Measurements from ENCODE around the gene LIMS3. TPM values are rescaled to one million over a fixed set of nuclear protein-coding genes. Genes with fewer than 3 reads are reported as not detected.
"Not testable (repeated sequence)": the region's sequence is repeated elsewhere in the genome, so short reads cannot be mapped to it uniquely, and the experiment has no call there.

LIMS3 gene
- total RNA-seq, 2 experiments from 2014 or later, result 0.88 to 0.91 TPM

DNA sequence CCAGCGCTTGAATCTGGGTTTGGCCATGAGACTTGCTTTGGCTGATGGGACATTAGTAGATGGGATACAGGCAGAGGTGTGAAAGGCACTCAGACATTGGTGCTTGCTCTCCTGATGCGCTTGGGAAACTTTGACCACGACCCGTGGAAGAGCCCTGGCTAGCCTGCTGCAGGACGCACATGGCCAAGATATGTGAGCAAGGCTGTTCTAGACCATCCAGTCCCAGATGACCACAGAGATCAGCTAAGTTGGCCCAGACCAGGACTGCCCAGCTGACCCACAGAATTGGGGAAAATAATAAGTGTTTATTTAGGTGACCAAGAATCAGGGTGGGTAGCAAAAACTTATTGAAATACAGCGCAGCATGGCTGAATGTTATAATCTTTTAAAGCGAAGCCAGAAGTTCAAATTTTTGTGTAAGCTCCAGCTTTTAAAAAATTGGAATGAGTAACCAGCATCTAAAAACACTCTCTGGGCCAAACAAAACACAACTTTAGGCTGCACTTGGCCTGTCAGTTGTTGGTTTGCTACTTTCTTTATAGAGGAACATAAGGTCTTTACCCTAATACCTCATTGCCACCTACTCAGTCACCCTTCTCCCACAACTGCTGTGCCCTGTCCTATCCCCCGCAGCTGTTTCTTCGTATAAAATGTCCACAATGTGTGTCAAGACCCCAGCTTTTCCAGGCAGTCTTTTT lies 51.8 kb downstream of the LIMS3 start:
- H3K4me3 Mint-ChIP-seq; POLR2A ChIA-PET; DNase-seq; H3K4me1 Mint-ChIP-seq; H3K9me3 Mint-ChIP-seq; H3K27me3 Mint-ChIP-seq; ATAC-seq (ENCODE audit: low read depth); H3K27ac Mint-ChIP-seq; H3K36me3 Mint-ChIP-seq: not testable (repeated sequence)

DNA sequence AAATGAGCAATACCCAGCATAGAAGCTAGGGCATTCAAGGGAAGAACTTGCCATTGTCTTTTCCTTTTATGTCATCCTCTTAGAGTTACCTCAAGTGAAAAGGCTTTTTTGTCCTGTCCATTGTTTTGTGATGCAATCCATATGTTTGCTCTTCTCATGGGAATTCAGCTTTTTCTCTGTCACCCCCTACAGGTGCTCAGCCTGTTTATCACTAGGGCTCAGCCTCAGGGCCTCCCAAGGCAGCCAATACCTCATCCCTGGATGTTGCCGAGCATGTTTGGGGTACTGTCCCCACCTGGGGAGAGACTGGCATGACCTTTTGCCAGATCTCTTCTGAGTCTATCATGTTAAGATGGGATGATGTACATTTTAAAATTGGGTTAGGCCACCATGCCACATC lies 65.5 kb downstream of the LIMS3 start:
- H3K4me3 Mint-ChIP-seq; ATAC-seq (ENCODE audit: low read depth); H3K27me3 Mint-ChIP-seq; H3K27ac Mint-ChIP-seq; H3K9me3 Mint-ChIP-seq; H3K4me1 Mint-ChIP-seq; DNase-seq; H3K36me3 Mint-ChIP-seq; POLR2A ChIA-PET: not testable (repeated sequence)

DNA sequence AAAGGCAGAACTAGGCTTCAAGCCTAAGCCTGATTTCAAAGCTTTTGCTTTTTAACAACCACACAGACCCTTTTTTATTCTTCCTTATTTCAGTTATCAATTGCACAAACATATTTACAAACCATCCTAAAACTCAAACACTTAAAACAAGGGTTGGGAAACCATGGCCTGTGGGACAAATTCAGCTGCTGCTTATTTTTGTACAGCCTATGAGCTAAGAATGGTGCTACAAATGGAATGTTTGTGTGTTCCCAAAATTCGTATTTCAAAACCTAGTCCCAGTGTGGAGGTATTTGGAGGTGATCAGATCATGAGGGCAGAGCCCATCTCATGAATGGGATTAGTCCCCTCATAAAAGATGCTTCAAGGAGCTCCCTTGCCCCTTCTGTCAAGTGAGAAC lies 67.0 kb downstream of the LIMS3 start:
- ATAC-seq (ENCODE audit: low read depth); H3K36me3 Mint-ChIP-seq; H3K4me1 Mint-ChIP-seq; DNase-seq; H3K4me3 Mint-ChIP-seq; H3K9me3 Mint-ChIP-seq; POLR2A ChIA-PET; H3K27me3 Mint-ChIP-seq; H3K27ac Mint-ChIP-seq: not testable (repeated sequence)

DNA sequence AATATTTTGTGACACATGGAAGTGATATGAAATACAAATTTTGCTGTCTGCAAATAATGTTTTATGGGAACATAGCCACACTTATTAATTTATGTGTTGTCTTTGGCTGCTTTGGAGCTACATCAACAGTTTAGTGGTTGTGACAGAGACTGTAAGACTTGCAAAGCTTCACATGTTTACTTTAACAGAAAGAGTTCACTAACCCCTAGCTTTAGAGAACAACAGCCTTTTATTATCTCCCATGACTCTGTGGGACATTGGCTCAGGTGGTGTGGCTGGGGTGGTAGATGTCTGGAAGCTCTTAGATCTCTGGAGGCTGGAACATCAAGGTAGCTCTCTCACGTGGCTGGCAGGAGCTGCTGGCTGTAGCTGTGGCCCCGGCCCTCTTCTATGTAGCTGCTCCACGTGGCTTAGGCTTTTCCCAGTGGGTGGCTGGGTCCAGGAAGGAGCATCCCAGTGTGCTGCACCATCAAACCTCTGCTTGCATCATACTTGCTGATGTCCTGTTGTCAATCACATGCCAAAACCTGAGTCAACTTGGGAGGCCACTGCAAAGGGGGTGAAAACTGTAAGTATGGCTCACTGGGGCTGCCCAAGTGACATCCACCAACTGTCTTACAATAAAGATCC lies 67.7 kb downstream of the LIMS3 start:
- not testable (repeated sequence) for H3K27me3 Mint-ChIP-seq

DNA sequence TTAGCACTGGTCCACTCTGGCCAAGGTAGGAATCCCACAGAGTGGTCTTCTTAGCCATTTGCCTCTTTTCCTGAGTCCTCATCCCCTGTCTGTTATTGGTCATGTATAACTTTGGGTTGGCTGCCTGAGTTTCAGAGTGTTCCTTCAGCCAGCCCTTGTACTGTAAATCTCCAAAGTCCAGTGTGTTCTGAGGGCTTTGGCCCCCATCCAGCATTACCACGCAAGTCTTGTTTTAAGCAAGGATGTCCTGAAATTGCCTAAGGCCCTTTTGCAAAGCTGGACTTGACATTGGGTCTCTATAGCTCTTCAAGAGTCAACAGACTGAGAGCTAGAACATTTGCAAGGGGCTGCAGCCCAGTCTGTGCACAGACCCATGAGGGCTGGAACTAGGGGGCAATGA lies 68.4 kb downstream of the LIMS3 start:
- H3K4me3 Mint-ChIP-seq; H3K4me1 Mint-ChIP-seq; H3K9me3 Mint-ChIP-seq; ATAC-seq (ENCODE audit: low read depth); H3K36me3 Mint-ChIP-seq; H3K27me3 Mint-ChIP-seq; H3K27ac Mint-ChIP-seq; POLR2A ChIA-PET; DNase-seq: not testable (repeated sequence)

More for the DNA sequence above, 67.7 kb downstream of the LIMS3 start:
- H3K27ac Mint-ChIP-seq; H3K36me3 Mint-ChIP-seq; H3K9me3 Mint-ChIP-seq; ATAC-seq (ENCODE audit: low read depth); H3K4me3 Mint-ChIP-seq; H3K4me1 Mint-ChIP-seq; DNase-seq; POLR2A ChIA-PET: not testable (repeated sequence)

DNA sequence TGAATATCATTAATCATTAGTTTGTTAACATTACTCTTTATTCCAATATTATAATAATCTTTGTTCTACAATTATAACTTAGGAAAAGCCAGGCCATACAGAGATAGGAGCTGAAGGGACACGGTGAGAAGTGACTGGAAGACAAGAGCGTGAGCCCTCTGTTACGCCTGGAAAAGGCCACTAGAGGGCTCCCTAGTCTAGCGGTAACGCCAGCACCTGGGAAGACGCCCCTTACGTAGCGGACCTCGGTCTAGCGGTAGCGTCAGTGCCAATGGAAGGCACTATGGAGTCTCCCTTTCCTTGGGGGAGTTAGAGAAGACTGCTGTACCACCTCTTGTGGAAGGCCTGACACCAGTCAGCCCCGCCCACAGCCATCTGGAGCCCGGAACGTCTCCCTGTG lies 71.4 kb downstream of the LIMS3 start:
- H3K27me3 Mint-ChIP-seq; POLR2A ChIA-PET; H3K36me3 Mint-ChIP-seq; H3K4me3 Mint-ChIP-seq; H3K9me3 Mint-ChIP-seq; H3K4me1 Mint-ChIP-seq; DNase-seq; ATAC-seq (ENCODE audit: low read depth); H3K27ac Mint-ChIP-seq: not testable (repeated sequence)

DNA sequence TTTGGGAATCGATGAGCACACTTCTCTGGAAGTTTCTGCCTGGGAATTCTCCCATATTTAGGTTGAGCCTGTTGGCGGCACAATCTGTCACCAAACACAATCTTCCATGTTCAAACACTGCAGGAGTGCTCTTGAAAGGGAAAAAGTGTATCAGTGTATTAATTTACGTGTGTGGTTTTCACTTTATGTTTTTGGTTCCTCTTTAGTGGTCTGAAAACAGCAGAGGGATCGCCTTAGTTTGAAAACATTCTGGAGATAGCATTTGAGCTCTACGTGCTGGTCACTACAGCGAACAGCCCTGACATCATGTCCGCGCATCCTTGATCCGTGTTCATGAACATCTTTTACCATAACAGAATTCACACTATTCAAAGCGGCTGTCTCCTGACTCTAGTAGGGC lies 73.2 kb downstream of the LIMS3 start:
- DNase-seq; H3K36me3 Mint-ChIP-seq; H3K27ac Mint-ChIP-seq; H3K9me3 Mint-ChIP-seq; H3K27me3 Mint-ChIP-seq; POLR2A ChIA-PET; H3K4me3 Mint-ChIP-seq; H3K4me1 Mint-ChIP-seq; ATAC-seq (ENCODE audit: low read depth): not testable (repeated sequence)

Other genes starting within 250 kb of the LIMS3 start
- 10 to 100 TPM; 36.7 to 43.1 TPM for gene RGPD5, start 104.4 kb upstream of the LIMS3 start, total RNA-seq
- not detected for gene MALL, start 217.1 kb downstream of the LIMS3 start, total RNA-seq

Measured in activated naive CD8-positive, alpha-beta T cell treated with anti-CD3 and anti-CD28 coated beads, Interleukin-2, amount 10 ng/mL, durations not matched to agents 7 days and 5 days (primary cell).